Measurements from ENCODE around the gene PLEKHG4B. TPM values are rescaled to one million over a fixed set of nuclear protein-coding genes. Genes with fewer than 3 reads are reported as not detected.

Gene PLEKHG4B
- total and polyA plus RNA-seq, 8 donors = 0.21 to 0.75 (median 0.38) TPM

- 68 to 83% methylated on average over 13 of the region's 13 CpGs for WGBS, 2 donors
- DNase-seq (no peak), FAIRE-seq (no peak), ATAC-seq (no peak)
- Histone ChIP-seq H3K36me3 (no peaks in the 10 kb centered on the region), H3K9me3 (no peaks in the 10 kb centered on the region), H3K27me3 (no peaks in the 10 kb centered on the region), H3K27ac (no peak overlapping the region), H3K4me1 (no peaks in the 10 kb centered on the region), H3K4me3 (no peak overlapping the region)
- no peak for TF ChIP-seq CTCF (IDR thresholded peaks at IDR 0.05)
- intact Hi-C loops (cut with DNase I) = no loop called here
These were observed 49.2 kb downstream of the PLEKHG4B start for GRCh38 chr5:141211-141610.

GRCh38 chr5:141761-142160, 49.8 kb downstream of the PLEKHG4B start:
- ATAC-seq (no peak), FAIRE-seq (no peak), DNase-seq (no peak)
- H3K27ac ChIP-seq = no peak overlapping the region
- WGBS, 2 donors = 60 to 83% methylated on average over 12 of the region's 12 CpGs
- no peaks in the 10 kb centered on the region for H3K4me1 ChIP-seq
- no peaks in the 10 kb centered on the region for H3K9me3 ChIP-seq
- no peaks in the 10 kb centered on the region for H3K36me3 ChIP-seq
- no peaks in the 10 kb centered on the region for H3K27me3 ChIP-seq
- TF ChIP-seq CTCF (IDR thresholded peaks at IDR 0.05) = no peak
- H3K4me3 ChIP-seq = no peak overlapping the region
- intact Hi-C loops (cut with DNase I) = no loop called here

DNA sequence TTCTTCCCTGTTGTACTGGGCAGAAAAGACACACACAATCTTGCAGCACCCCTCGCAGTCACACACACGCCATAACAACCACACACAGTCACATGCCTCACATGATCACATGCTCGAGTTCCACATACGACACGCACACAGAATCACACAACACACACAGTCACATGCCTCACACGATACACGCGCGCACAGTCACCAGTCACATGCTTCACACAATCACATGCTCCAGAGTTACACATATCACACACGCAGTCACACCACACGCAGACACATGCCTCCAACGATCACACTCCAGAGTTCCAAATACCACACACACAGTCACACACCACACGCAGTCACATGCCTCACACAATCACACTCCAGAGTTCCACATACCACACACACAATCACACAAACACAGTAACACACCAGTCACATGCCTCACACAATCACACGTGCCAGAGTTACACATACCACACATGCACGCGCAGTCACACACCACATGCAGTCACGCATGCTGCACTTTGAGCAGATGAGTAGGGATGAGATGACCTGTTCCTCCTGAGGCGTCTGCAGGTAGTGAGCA, 50.4 kb downstream of the PLEKHG4B start:
- Histone ChIP-seq H3K4me1 (no peaks in the 10 kb centered on the region), H3K4me3 (no peak overlapping the region), H3K27ac (no peak overlapping the region), H3K36me3 (no peaks in the 10 kb centered on the region), H3K9me3 (no peaks in the 10 kb centered on the region), H3K27me3 (no peaks in the 10 kb centered on the region)
- ATAC-seq = no peak
- FAIRE-seq = no peak
- 71 to 82% methylated on average over 18 of the region's 18 CpGs for WGBS, 2 donors
- intact Hi-C loops (cut with DNase I) = no loop called here
- TF ChIP-seq CTCF (IDR thresholded peaks at IDR 0.05) = no peak
- no peak for DNase-seq

GRCh38 chr5:143041-143440, 51.1 kb downstream of the PLEKHG4B start:
- no peaks in the 10 kb centered on the region for H3K4me1 ChIP-seq
- no peak for DNase-seq
- no peak for FAIRE-seq
- H3K36me3 ChIP-seq = no peaks in the 10 kb centered on the region
- no peak overlapping the region for H3K27ac ChIP-seq
- no peaks in the 10 kb centered on the region for H3K27me3 ChIP-seq
- H3K9me3 ChIP-seq = peaks cover 0 to 6% (median 0%) of the 10 kb centered on the region in 4 donors
- intact Hi-C loops (cut with DNase I) = no loop called here
- no peak overlapping the region for H3K4me3 ChIP-seq
- WGBS, 2 donors = 64 to 79% methylated on average over 17 of the region's 17 CpGs
- ATAC-seq = no peak
- TF ChIP-seq CTCF (IDR thresholded peaks at IDR 0.05) = no peak

DNA sequence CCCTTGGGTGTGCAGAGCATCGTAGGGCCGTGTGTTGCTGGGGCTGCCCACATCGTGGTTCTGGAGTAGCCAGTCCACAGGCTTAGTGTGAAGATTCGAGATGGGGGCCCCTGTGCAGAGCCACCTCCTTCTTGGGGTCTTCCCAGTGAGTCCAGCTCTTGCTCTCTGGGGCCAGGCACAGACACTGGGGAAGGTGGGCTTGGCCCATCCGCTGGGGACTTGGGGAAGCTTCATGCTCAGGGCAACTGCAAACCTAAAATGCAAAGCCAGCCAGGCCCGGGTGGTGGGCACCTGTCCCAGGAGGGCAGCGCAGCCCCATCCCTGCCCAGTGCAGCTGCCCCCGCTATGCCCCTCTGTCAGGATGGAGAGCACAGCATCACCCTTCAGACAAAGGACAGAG, 53.0 kb downstream of the PLEKHG4B start:
- Histone ChIP-seq H3K27me3 (no peaks in the 10 kb centered on the region), H3K4me3 (no peak overlapping the region), H3K27ac (no peak overlapping the region), H3K9me3 (peaks cover 0 to 6% (median 0%) of the 10 kb centered on the region in 4 donors), H3K36me3 (no peaks in the 10 kb centered on the region), H3K4me1 (no peaks in the 10 kb centered on the region)
- 74 to 84% methylated on average over 8 of the region's 8 CpGs for WGBS, 2 donors
- ATAC-seq (no peak), FAIRE-seq (no peak), DNase-seq (no peak)
- intact Hi-C loops (cut with DNase I) = no loop called here
- no peak for TF ChIP-seq CTCF (IDR thresholded peaks at IDR 0.05)
